ENCODE data around the gene PSMD3.
A peak's percentile ranks its signal among the peaks of the same experiment; 100 is the strongest.

The PSMD3 gene

DNA sequence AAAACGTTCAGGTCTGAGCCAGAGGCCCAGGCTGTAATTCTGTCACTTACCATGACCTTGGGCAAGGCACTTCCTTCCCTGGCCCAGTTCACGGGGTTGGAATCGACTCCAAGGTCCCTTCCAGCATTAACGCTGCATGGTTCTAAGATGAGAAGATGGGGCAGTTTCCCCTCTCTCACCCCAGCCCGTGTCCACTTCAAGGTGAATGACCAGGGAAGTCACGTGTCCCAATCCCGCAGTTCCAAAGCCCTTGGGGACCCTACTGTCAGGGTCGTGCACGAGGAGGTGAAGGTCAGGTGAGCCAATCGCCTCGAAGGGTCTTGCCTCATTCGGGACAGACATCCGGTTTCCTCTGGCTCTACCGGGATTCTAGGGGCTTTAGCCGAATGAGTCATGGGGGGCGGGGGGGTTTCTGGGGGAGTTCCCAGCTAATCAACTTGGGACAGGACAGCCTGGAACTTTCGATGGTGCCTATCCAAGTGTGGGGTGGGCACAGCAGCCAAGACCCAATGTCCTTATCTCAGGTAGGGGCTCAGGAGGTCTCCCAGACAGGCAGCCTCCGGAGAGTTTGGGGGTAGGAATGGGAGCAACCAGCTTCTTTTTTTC lies 33.9 kb downstream of the PSMD3 start:
- Histone ChIP-seq H3K4me3 (ENCODE audit: low read length) (no peak overlapping the region), H3K4me1 (ENCODE audit: control insufficient read depth, insufficient read depth, low read length) (peaks cover 12% of the 10 kb centered on the region), H3K36me3 (ENCODE audit: control insufficient read depth, insufficient read depth, low read length) (0 out of 2 replicates have a peak, but pooled peaks cover 1% of the 10 kb centered on the region), H3K9me3 (ENCODE audit: control insufficient read depth, insufficient read depth, low read length) (no peaks in the 10 kb centered on the region), H3K27ac (ENCODE audit: low read length) (no peak overlapping the region), H3K27me3 (ENCODE audit: control insufficient read depth, insufficient read depth, low read length) (no peaks in the 10 kb centered on the region)
- no peak for DNase-seq (ENCODE audit: low read depth, low spot score)
- WGBS (ENCODE audit: insufficient coverage, insufficient read length): no CpG with 5 or more reads among the region's 18 CpGs

- Histone ChIP-seq H3K27me3 (ENCODE audit: control insufficient read depth, insufficient read depth, low read length) (no peaks in the 10 kb centered on the region), H3K4me3 (ENCODE audit: low read length) (no peak within 1 kb of the TSS), H3K4me1 (ENCODE audit: control insufficient read depth, insufficient read depth, low read length) (peaks cover 12% of the 10 kb centered on the region), H3K36me3 (ENCODE audit: control insufficient read depth, insufficient read depth, low read length) (0 out of 2 replicates have a peak, but pooled peaks cover 3% of the 10 kb centered on the region), H3K9me3 (ENCODE audit: control insufficient read depth, insufficient read depth, low read length) (no peaks in the 10 kb centered on the region), H3K27ac (ENCODE audit: low read length) (no peak within 1 kb of the TSS)
- no peak for DNase-seq (ENCODE audit: low read depth, low spot score)
- WGBS (ENCODE audit: insufficient coverage, insufficient read length): no CpG with 5 or more reads among the region's 20 CpGs
These were observed 34.7 kb downstream of the PSMD3 start, which contains the start of gene CSF3 for GRCh38 chr17:40015005-40015997. Gene CSF3 (plus strand): TSS chr17:40015440. CDS start chr17:40015475, 35 bp downstream.

DNA sequence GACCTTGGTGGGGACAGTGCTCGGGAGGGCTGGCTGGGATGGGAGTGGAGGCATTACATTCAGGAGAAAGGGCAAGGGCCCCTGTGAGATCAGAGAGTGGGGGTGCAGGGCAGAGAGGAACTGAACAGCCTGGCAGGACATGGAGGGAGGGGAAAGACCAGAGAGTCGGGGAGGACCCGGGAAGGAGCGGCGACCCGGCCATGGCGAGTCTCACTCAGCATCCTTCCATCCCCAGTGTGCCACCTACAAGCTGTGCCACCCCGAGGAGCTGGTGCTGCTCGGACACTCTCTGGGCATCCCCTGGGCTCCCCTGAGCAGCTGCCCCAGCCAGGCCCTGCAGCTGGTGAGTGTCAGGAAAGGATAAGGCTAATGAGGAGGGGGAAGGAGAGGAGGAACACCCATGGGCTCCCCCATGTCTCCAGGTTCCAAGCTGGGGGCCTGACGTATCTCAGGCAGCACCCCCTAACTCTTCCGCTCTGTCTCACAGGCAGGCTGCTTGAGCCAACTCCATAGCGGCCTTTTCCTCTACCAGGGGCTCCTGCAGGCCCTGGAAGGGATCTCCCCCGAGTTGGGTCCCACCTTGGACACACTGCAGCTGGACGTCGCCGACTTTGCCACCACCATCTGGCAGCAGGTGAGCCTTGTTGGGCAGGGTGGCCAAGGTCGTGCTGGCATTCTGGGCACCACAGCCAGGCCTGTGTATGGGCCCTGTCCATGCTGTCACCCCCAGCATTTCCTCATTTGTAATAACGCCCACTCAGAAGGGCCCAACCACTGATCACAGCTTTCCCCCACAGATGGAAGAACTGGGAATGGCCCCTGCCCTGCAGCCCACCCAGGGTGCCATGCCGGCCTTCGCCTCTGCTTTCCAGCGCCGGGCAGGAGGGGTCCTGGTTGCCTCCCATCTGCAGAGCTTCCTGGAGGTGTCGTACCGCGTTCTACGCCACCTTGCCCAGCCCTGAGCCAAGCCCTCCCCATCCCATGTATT lies 35.7 kb downstream of the PSMD3 start:
- Histone ChIP-seq H3K27ac (ENCODE audit: low read length) (no peak overlapping the region), H3K4me3 (ENCODE audit: low read length) (no peak overlapping the region), H3K27me3 (ENCODE audit: control insufficient read depth, insufficient read depth, low read length) (no peaks in the 10 kb centered on the region), H3K9me3 (ENCODE audit: control insufficient read depth, insufficient read depth, low read length) (no peaks in the 10 kb centered on the region), H3K36me3 (ENCODE audit: control insufficient read depth, insufficient read depth, low read length) (peaks cover 4% of the 10 kb centered on the region; the same call in 1 of the 2 replicates), H3K4me1 (ENCODE audit: control insufficient read depth, insufficient read depth, low read length) (peaks cover 12% of the 10 kb centered on the region)
- no CpG with 5 or more reads among the region's 26 CpGs for WGBS (ENCODE audit: insufficient coverage, insufficient read length)
- DNase-seq (ENCODE audit: low read depth, low spot score): no peak

GRCh38 chr17:40017422-40018080 lies 36.9 kb downstream of the PSMD3 start:
- Histone ChIP-seq H3K27me3 (ENCODE audit: control insufficient read depth, insufficient read depth, low read length) (no peaks in the 10 kb centered on the region), H3K9me3 (ENCODE audit: control insufficient read depth, insufficient read depth, low read length) (no peaks in the 10 kb centered on the region), H3K4me1 (ENCODE audit: control insufficient read depth, insufficient read depth, low read length) (peaks cover 12% of the 10 kb centered on the region), H3K36me3 (ENCODE audit: control insufficient read depth, insufficient read depth, low read length) (peaks cover 17% of the 10 kb centered on the region), H3K4me3 (ENCODE audit: low read length) (no peak overlapping the region), H3K27ac (ENCODE audit: low read length) (no peak overlapping the region)
- WGBS (ENCODE audit: insufficient coverage, insufficient read length): no CpG with 5 or more reads among the region's 15 CpGs
- no peak for DNase-seq (ENCODE audit: low read depth, low spot score)

GRCh38 chr17:40018211-40019121 lies 37.9 kb downstream of the PSMD3 start:
- DNase-seq (ENCODE audit: low read depth, low spot score): peak; percentile 22
- Histone ChIP-seq H3K27ac (ENCODE audit: low read length) (no peak overlapping the region), H3K4me3 (ENCODE audit: low read length) (no peak overlapping the region), H3K9me3 (ENCODE audit: control insufficient read depth, insufficient read depth, low read length) (no peaks in the 10 kb centered on the region), H3K4me1 (ENCODE audit: control insufficient read depth, insufficient read depth, low read length) (peaks cover 12% of the 10 kb centered on the region), H3K36me3 (ENCODE audit: control insufficient read depth, insufficient read depth, low read length) (peaks cover 24% of the 10 kb centered on the region), H3K27me3 (ENCODE audit: control insufficient read depth, insufficient read depth, low read length) (no peaks in the 10 kb centered on the region)
- no CpG with 5 or more reads among the region's 15 CpGs for WGBS (ENCODE audit: insufficient coverage, insufficient read length)

GRCh38 chr17:40019140-40019991 lies 38.8 kb downstream of the PSMD3 start:
- Histone ChIP-seq H3K4me1 (ENCODE audit: control insufficient read depth, insufficient read depth, low read length) (peaks cover 12% of the 10 kb centered on the region), H3K36me3 (ENCODE audit: control insufficient read depth, insufficient read depth, low read length) (peaks cover 24% of the 10 kb centered on the region), H3K4me3 (ENCODE audit: low read length) (no peak overlapping the region), H3K27me3 (ENCODE audit: control insufficient read depth, insufficient read depth, low read length) (no peaks in the 10 kb centered on the region), H3K27ac (ENCODE audit: low read length) (no peak overlapping the region), H3K9me3 (ENCODE audit: control insufficient read depth, insufficient read depth, low read length) (no peaks in the 10 kb centered on the region)
- no peak for DNase-seq (ENCODE audit: low read depth, low spot score)
- no CpG with 5 or more reads among the region's 24 CpGs for WGBS (ENCODE audit: insufficient coverage, insufficient read length)

DNA sequence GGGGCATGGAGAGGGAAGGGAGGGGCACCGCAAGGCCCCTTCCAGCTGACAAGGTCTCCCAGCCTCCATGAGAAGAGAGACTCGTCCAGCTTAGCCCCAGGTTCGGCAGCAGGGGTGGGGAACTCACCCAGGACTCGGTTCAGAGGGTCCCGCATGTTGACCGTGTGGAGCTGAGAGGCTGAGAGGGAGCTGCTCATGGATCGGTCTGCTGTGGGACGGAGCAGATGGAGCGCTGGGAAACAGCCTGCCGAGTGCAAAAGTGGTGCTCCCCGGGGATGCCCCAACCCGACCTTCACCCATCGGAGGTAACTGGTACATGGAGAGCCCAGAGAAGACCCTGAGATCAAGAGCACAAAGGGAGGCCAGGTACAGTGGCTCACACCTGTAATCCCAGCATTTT lies 39.5 kb downstream of the PSMD3 start:
- H3K36me3 ChIP-seq (ENCODE audit: control insufficient read depth, insufficient read depth, low read length): peaks cover 24% of the 10 kb centered on the region
- no peaks in the 10 kb centered on the region for H3K9me3 ChIP-seq (ENCODE audit: control insufficient read depth, insufficient read depth, low read length)
- no peaks in the 10 kb centered on the region for H3K27me3 ChIP-seq (ENCODE audit: control insufficient read depth, insufficient read depth, low read length)
- no peak overlapping the region for H3K4me3 ChIP-seq (ENCODE audit: low read length)
- H3K4me1 ChIP-seq (ENCODE audit: control insufficient read depth, insufficient read depth, low read length): peaks cover 12% of the 10 kb centered on the region
- WGBS (ENCODE audit: insufficient coverage, insufficient read length): no CpG with 5 or more reads among the region's 13 CpGs
- DNase-seq (ENCODE audit: low read depth, low spot score): no peak
- H3K27ac ChIP-seq (ENCODE audit: low read length): no peak overlapping the region

- Histone ChIP-seq H3K4me1 (ENCODE audit: control insufficient read depth, insufficient read depth, low read length) (peaks cover 12% of the 10 kb centered on the region), H3K36me3 (ENCODE audit: control insufficient read depth, insufficient read depth, low read length) (peaks cover 34% of the 10 kb centered on the region), H3K27ac (ENCODE audit: low read length) (no peak overlapping the region), H3K4me3 (ENCODE audit: low read length) (no peak overlapping the region), H3K9me3 (ENCODE audit: control insufficient read depth, insufficient read depth, low read length) (no peaks in the 10 kb centered on the region), H3K27me3 (ENCODE audit: control insufficient read depth, insufficient read depth, low read length) (no peaks in the 10 kb centered on the region)
- no CpG with 5 or more reads among the region's 9 CpGs for WGBS (ENCODE audit: insufficient coverage, insufficient read length)
- DNase-seq (ENCODE audit: low read depth, low spot score): no peak
These were observed 40.9 kb downstream of the PSMD3 start for GRCh38 chr17:40021451-40021971.
